HEK293T (cell line): ENCODE results near the gene ALPP.
"Not testable (repeated sequence)": the region's sequence is repeated elsewhere in the genome, so short reads cannot be mapped to it uniquely, and the experiment has no call there.

ENCODE experiments used
- CTCF ChIA-PET: fragments of 350-600 bp; formaldehyde crosslinking; extraction: SDS; loops from one replicate; lab custom pipeline; 2021; ENCODE audit warnings: antibody characterized with exemption, inconsistent platforms; lab: Yijun Ruan, JAX
- POLR2A ChIA-PET: fragments of 350-600 bp; formaldehyde crosslinking; extraction: SDS; loops from one replicate; lab custom pipeline; 2020; ENCODE audit warnings: antibody characterized with exemption, inconsistent platforms; lab: Yijun Ruan, JAX
- DNase-seq: peaks from one replicate; pipeline ENCODE4 v3.0.0; 2012; ENCODE audit warnings: mixed read lengths; ENCODE audit errors: extremely low spot score
- ARNT ChIP-seq: fragments of 450-650 bp; IDR thresholded peaks from 2 replicates; pipeline ENCODE4 v1.6.1; 2017; ENCODE audit warnings: mild to moderate bottlenecking
- BHLHE40 ChIP-seq: fragments of 450-650 bp; IDR thresholded peaks from 2 replicates; pipeline ENCODE4 v1.6.1; 2016; ENCODE audit warnings: mild to moderate bottlenecking, moderate library complexity, borderline replicate concordance
- CTBP1 ChIP-seq: fragments of 450-650 bp; IDR thresholded peaks from 2 replicates; pipeline ENCODE4 v1.6.1; 2016; ENCODE audit warnings: borderline replicate concordance
- ELF4 ChIP-seq: fragments of 450-650 bp; IDR thresholded peaks from 2 replicates; pipeline ENCODE4 v1.6.1; 2017; ENCODE audit warnings: antibody characterized with exemption
- FOXA1 ChIP-seq: fragments of 450-650 bp; IDR thresholded peaks from 2 replicates; pipeline ENCODE4 v1.6.1; 2016; ENCODE audit warnings: mild to moderate bottlenecking
- FOXK2 ChIP-seq: fragments of 450-650 bp; IDR thresholded peaks from 2 replicates; pipeline ENCODE4 v1.6.1; 2016; ENCODE audit warnings: mild to moderate bottlenecking
- FOXM1 ChIP-seq: fragments of 450-650 bp; IDR thresholded peaks from 2 replicates; pipeline ENCODE4 v1.6.1; 2017; ENCODE audit warnings: mild to moderate bottlenecking, borderline replicate concordance
- HDGF ChIP-seq: fragments of 450-650 bp; IDR thresholded peaks from 2 replicates; pipeline ENCODE4 v1.6.1; 2017; ENCODE audit warnings: antibody characterized with exemption, borderline replicate concordance
- L3MBTL2 ChIP-seq: fragments of 450-650 bp; conservative IDR thresholded peaks from 2 replicates; pipeline ENCODE4 v1.6.1; 2016; ENCODE audit warnings: mild to moderate bottlenecking
- LEF1 ChIP-seq: fragments of 450-650 bp; IDR thresholded peaks from 2 replicates; pipeline ENCODE4 v1.6.1; 2017; ENCODE audit warnings: mild to moderate bottlenecking, borderline replicate concordance
- NFRKB ChIP-seq: fragments of 450-650 bp; IDR thresholded peaks from 2 replicates; pipeline ENCODE4 v1.6.1; 2016; ENCODE audit warnings: mild to moderate bottlenecking, moderate library complexity
- SP1 ChIP-seq: fragments of 450-650 bp; IDR thresholded peaks from 2 replicates; pipeline ENCODE4 v1.6.1; 2017
- SUZ12 ChIP-seq: fragments of 450-650 bp; IDR thresholded peaks from 2 replicates; pipeline ENCODE4 v1.6.1; 2016; ENCODE audit warnings: mild to moderate bottlenecking
- TARDBP ChIP-seq: fragments of 450-650 bp; IDR thresholded peaks from 2 replicates; pipeline ENCODE4 v1.6.1; 2016
- ZNF384 ChIP-seq: fragments of 450-650 bp; IDR thresholded peaks from 2 replicates; pipeline ENCODE4 v1.6.1; 2016
- TF ChIP-seq, protein P1 (sequence below): fragments of 450-650 bp; IDR thresholded peaks from 2 replicates; pipeline ENCODE4 v1.6.1; 2016

The ALPP gene

DNA sequence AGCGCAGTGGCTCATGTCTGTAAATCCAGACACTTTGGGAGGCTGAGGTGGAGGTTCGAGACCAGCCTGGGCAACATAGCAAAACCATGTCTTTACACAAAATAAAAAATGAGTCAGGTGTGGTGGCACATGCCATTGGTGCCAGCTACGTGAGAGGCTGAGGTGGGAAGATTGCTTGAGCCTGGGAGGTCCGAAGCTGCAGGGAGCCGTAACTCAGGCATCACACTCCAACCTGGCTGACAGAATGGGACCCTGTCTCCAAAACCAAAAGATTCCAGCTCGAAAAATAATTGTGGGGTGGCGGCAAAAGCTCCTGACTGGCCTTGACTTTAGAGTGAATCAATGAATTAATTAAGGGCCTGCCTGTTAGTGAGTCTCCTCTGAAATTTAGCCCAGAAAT is 1.2 kb upstream of the ALPP start:
- CTCF ChIA-PET: no interaction called here
- DNase-seq: no peak
- POLR2A ChIA-PET: no interaction called here
- TF ChIP-seq TARDBP (no peak), ZNF384 (no peak), BHLHE40 (no peak), NFRKB (no peak), SUZ12 (no peak), SP1 (no peak), LEF1 (no peak), ELF4 (no peak), L3MBTL2 (no peak), FOXM1 (no peak), FOXA1 (no peak), ARNT (no peak), FOXK2 (no peak), CTBP1 (no peak), HDGF (no peak)
- TF ChIP-seq, protein P1, sequence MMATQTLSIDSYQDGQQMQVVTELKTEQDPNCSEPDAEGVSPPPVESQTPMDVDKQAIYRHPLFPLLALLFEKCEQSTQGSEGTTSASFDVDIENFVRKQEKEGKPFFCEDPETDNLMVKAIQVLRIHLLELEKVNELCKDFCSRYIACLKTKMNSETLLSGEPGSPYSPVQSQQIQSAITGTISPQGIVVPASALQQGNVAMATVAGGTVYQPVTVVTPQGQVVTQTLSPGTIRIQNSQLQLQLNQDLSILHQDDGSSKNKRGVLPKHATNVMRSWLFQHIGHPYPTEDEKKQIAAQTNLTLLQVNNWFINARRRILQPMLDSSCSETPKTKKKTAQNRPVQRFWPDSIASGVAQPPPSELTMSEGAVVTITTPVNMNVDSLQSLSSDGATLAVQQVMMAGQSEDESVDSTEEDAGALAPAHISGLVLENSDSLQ: no peak

DNA sequence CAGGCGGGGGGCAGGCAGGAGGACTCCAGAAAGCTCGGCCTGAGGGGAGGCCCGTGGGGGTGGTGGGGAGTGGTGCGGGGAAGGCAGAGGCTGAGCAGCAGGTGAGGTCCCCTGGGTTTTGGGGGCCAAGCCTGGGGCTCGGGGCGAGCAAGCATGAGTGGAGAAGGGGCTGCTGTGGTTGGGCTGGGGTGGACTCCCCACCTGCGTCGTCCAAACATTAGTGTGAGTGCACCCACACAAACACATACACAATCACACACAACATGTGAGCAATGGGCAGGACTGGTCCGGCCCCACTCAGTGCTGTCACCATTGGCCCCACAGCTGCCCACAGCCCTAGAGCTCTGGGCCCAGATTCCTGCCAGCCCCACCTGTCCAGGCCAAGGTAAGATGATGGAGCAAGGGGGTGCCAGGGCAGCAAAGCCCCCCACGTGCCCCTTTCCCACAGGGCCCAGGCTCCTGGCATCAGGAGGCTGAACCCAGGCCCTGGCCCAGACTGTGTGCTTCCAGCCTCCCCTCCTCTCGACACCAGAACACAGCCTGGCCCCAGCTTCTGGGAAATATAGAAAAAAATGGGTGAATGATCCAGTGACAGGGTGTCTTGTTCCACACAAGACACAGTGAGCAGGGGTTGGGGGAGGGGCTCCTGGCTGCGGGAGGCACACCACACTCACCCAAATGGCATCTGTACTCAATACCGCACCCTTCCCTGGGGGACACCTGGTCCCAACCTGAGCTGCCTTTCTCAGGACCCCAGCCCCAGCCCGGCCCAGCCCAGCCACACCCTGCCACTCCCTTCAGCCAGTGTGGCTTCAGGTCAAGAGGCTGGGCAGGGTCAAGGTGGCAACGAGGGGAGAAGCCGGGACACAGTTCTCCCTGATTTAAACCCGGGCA is 463 bp upstream of the ALPP start:
- DNase-seq: no peak
- ChIA-PET CTCF (no interaction called here), POLR2A (no interaction called here)
- TF ChIP-seq L3MBTL2: no peak
- TF ChIP-seq FOXM1: no peak
- TF ChIP-seq, protein P1: no peak
- TF ChIP-seq SP1: no peak
- no peak for TF ChIP-seq ARNT
- no peak for TF ChIP-seq HDGF
- no peak for TF ChIP-seq TARDBP
- TF ChIP-seq ELF4: no peak
- TF ChIP-seq SUZ12: no peak
- no peak for TF ChIP-seq FOXK2
- TF ChIP-seq BHLHE40: no peak
- TF ChIP-seq FOXA1: no peak
- TF ChIP-seq CTBP1: no peak
- no peak for TF ChIP-seq LEF1
- no peak for TF ChIP-seq ZNF384
- TF ChIP-seq NFRKB: no peak

DNA sequence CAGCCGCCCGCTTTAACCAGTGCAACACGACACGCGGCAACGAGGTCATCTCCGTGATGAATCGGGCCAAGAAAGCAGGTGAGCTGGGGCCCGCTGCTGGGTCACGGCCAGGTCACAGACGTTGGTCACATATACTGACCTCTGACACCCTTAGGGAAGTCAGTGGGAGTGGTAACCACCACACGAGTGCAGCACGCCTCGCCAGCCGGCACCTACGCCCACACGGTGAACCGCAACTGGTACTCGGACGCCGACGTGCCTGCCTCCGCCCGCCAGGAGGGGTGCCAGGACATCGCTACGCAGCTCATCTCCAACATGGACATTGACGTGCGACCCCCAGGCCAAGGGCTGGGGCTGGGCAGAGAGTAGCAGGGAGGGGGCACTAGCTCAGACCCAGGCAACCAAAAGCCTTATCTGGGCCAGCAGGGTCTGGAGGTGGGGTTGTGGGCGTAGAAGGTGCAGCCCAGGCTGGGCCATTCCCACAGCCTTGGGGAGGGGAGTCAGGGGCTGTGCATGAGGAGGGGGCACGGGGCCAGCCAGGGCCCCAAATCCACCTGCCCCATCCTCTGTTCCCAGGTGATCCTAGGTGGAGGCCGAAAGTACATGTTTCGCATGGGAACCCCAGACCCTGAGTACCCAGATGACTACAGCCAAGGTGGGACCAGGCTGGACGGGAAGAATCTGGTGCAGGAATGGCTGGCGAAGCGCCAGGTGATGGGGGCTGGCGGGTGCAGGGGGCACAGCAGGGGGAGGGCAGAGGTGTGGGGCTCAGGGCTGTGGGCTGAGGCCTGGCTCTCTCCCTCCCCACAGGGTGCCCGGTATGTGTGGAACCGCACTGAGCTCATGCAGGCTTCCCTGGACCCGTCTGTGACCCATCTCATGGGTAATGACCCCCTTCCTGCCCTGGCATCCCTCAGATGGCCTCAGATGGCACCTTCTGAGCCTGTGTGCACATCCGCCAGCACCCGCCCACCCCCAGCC is 1.3 kb downstream of the ALPP start:
- DNase-seq, POLR2A ChIA-PET, CTCF ChIA-PET: not testable (repeated sequence)

GRCh38 chr2:232381204-232382031 is 2.9 kb downstream of the ALPP start:
- DNase-seq, POLR2A ChIA-PET, CTCF ChIA-PET: not testable (repeated sequence)

DNA sequence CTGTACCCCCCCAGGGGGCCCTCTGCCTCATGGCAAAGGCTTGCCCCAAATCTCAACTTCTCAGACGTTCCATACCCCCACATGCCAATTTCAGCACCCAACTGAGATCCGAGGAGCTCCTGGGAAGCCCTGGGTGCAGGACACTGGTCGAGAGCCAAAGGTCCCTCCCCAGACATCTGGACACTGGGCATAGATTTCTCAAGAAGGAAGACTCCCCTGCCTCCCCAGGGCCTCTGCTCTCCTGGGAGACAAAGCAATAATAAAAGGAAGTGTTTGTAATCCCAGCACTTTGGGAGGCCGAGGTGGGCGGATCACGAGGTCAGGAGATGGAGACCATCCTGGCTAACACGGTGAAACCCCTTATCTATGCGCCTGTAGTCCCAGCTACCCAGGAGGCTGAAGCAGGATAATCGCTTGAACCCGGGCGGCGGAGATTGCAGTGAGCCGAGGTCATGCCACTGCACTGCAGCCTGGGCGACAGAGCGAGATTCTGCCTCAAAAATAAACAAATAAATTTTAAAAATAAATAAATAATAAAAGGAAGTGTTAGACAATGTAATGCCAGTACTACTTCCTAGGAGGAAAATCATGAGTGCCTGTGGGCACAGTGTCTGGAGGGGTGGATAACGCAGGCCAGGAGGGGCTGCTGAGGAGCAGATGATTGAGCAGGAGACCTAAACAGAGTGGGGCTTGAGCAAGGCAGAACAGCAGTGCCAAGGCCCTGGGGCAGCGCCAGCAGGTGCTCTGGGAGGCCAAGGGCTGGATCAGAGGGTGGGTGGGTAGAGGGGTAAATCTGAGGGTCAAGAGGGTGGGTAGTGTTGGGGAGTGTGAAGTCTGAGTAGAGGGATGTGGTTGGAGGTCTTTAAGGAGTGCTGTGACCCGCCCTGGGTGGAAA is 4.0 kb downstream of the ALPP start:
- POLR2A ChIA-PET: no interaction called here
- CTCF ChIA-PET: no interaction called here
- no peak for TF ChIP-seq NFRKB
- TF ChIP-seq L3MBTL2: no peak
- no peak for TF ChIP-seq FOXA1
- TF ChIP-seq SP1: no peak
- TF ChIP-seq, protein P1: no peak
- no peak for TF ChIP-seq LEF1
- no peak for TF ChIP-seq ELF4
- no peak for TF ChIP-seq ZNF384
- TF ChIP-seq CTBP1: no peak
- no peak for TF ChIP-seq SUZ12
- no peak for TF ChIP-seq FOXM1
- no peak for TF ChIP-seq BHLHE40
- no peak for TF ChIP-seq TARDBP
- TF ChIP-seq HDGF: no peak
- no peak for TF ChIP-seq ARNT
- DNase-seq: no peak
